HG02981 (cell line): ENCODE data around the gene AQP12A.
"Not testable (repeated sequence)": the region's sequence is repeated elsewhere in the genome, so short reads cannot be mapped to it uniquely, and the experiment has no call there.

Source experiments
- ATAC-seq: cut with Tn5 transposase; IDR thresholded peaks from one replicate; pipeline ENCODE4 v1.9.1; 2021; ENCODE audit warnings: mild to moderate bottlenecking, moderate library complexity; ENCODE audit not compliant: unreplicated experiment

Gene AQP12A

DNA sequence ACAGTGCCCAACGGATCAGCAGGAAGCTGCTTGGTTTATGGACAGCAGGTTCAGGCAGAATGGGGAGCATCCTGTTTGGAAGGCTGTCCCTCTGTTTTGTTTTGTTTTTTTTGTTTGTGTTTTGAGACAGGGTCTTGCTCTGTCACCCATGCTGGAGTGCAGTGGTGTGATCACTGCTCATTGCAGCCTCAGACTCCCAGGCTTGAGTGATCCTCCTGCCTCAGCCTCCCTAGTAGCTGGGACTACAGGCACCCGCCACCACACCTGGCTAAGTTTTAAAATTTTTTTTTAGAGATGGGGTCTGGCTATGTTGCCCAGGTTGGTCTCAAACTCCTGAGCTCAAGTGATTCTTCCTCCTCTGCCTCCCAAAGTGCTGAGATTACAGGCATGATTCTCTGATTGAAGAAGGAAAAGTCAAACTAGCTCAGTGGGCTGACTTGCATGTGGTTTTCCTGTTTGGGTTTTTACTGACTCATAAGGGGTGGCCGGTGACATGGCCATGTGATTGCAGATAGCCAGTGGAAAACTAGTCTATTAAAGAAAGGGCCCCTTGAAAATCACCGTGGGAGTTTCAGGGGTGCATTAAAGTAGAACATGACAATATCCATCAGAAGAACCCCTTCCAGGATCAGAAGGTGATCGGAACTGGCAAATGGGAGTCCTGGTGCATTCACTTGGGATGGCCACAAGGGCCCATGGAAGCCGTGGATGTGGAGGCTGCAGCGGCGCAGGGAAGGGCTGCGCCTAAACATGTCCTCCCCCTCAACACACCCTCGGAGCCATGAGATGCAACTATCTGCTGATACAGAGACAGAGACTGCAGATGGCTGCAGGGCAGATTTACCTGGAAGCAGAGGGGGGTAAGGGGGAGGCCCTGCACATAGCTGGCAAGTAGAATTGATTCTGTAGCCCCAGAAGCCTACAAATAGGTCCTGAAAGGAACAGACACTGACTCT is 35.5 kb upstream of the AQP12A start:
- peak; percentile 75 for ATAC-seq

DNA sequence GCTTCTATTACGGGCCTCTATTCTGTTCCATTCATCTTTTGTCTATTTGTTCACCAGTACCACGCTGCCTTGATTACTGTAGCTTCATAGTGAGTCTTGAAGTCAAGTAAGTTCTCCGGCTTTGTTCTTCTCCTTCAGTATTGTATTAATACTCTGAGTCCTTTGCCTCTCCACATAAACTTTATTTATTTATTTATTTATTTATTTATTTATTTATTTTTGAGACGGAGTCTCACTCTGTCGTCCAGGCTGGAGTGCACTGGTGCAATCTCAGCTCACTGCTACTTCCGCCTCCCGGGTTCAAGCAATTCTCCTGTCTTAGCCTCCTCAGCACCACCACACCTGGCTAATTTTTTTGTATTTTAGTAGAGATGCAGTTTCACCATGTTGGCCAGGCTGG is 31.8 kb upstream of the AQP12A start:
- ATAC-seq, result not testable (repeated sequence)

- no peak for ATAC-seq
Measured at GRCh38 chr2:240662681-240663080, 29.0 kb upstream of the AQP12A start.

DNA sequence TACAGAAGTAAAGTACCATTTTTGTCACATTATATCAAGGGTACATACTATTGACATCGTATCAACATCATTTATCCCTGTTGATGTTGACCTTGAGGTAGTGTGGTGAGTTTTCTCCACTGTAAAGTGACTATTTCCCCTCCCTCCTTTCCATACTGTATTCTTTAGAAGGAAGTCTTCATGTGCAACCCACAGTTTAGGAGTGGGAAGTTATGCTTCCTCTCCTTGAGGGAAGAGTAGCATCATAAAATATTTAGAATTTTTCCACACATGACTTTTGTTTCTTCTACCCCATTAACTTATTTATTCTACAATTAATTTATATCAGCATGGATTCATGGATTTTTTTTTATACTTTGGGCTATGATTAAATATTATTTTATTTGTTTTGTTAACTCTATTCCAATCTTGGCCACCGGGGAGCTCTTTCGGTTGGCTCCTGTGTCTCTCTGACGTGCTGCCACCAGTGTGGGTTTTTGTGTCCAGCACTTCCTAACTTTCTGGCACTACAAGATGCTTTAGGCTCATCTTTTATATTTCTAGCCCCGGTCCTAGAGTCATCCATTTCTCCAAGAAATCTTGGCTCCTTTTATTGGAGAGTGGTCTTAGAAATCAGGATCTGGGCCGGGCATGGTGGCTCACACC is 28.0 kb upstream of the AQP12A start:
- no peak for ATAC-seq

- no peak for ATAC-seq
Measured at GRCh38 chr2:240664622-240665021, 27.0 kb upstream of the AQP12A start.

GRCh38 chr2:240670402-240670801 is 21.3 kb upstream of the AQP12A start:
- no peak for ATAC-seq

GRCh38 chr2:240670950-240671349 is 20.7 kb upstream of the AQP12A start:
- ATAC-seq, result no peak

GRCh38 chr2:240672076-240672700 is 19.5 kb upstream of the AQP12A start:
- no peak for ATAC-seq

DNA sequence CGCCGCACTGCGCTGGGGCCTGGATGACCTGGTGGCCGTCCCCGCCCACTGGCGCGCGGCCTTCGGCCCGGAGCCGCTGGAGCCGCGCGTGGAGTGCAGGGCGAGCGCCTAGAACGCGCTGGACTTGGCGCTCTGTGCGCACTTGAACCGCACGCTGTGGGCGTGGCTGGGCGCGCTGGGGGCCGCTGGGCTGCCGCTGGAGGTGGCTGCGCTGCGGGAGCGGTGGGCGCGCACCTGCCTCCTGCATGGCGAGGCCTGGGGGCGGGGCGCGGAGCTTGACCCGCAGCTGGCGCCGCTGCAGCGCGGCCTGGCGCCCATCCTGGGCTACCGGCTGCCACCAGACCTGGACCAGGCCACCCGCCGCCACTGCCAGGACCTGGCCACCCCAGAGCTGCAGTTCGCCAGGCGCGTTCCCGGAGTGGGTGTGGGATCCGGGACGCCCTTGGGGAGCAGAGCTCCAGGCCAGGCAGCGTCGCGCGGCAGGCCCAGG is 18.9 kb upstream of the AQP12A start:
- no peak for ATAC-seq

DNA sequence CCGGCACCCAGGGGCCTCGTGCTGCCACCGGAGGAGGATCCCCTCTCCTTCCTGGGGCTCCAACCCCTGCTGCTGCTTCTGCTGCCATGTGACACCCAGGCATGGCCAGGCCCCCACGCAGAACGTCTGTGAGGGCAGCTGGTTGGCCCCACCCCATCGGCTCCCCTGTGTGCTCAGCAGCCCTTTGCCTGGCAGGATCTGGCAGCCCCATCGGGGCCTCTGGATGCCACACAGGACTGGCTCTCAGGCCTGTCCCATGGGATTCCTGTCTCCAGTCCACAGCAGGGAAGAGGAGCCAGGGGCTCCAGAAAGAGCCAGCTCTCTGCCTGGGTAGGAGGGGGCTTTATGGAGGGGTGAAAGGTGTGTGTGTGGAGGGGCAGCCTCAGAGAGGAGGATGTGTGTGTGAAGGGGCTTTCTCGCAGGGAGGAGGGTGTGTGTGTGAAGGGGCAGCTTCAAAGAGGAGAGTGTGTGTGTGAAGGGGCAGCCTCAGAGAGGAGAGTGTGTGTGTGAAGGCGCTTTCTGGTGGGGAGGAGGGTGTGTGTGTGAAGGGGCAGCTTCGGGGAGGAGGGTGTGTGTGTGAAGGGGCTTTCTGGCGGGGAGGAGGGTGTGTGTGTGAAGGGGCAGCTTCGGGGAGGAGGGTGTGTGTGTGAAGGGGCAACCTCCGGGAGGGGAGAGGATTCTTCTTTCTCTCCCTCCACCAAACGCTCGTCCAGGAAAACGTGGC is 17.0 kb upstream of the AQP12A start:
- not testable (repeated sequence) for ATAC-seq

DNA sequence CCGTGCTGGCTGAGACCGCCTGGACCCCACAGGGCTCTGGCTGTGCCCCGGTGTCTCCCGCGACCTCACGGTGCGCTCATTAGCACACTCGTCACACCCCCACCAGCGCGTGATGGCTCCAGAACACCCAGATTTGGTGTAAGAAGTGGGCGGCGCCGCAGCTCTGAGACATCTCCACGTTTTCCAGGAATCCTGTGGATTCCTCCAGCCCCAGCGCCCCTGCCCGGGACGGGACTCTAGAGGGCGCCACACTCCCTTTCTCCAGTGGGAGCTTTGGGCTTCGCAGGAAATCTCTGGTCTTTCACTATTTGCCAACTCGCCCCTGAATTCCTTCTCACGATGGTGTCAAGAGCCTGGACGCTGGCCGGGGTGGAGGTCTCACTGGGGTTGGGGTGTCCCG is 16.3 kb upstream of the AQP12A start:
- ATAC-seq, result not testable (repeated sequence)

DNA sequence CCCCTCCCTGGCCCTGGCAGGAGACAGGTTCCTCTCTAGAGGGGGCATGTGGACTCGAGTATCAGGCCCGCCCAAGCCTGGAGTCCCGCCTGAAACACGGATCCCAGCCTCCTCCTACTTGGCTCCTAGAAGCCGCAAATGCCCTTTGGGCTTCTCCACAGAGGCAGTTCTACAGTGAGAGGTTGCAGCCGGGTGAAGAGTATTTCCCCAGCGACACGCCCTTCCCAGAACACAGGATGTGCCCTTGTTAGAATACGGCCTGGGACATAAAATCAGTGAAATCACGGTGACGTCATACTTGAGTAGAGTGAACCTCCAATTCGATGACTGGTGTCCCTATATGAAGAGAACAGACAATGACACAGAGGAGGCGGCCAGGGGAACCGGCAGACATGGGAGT is 13.6 kb upstream of the AQP12A start:
- not testable (repeated sequence) for ATAC-seq

- ATAC-seq, result not testable (repeated sequence)
Measured at GRCh38 chr2:240678909-240679308, 12.8 kb upstream of the AQP12A start.

GRCh38 chr2:240680185-240680584 is 11.5 kb upstream of the AQP12A start:
- not testable (repeated sequence) for ATAC-seq

DNA sequence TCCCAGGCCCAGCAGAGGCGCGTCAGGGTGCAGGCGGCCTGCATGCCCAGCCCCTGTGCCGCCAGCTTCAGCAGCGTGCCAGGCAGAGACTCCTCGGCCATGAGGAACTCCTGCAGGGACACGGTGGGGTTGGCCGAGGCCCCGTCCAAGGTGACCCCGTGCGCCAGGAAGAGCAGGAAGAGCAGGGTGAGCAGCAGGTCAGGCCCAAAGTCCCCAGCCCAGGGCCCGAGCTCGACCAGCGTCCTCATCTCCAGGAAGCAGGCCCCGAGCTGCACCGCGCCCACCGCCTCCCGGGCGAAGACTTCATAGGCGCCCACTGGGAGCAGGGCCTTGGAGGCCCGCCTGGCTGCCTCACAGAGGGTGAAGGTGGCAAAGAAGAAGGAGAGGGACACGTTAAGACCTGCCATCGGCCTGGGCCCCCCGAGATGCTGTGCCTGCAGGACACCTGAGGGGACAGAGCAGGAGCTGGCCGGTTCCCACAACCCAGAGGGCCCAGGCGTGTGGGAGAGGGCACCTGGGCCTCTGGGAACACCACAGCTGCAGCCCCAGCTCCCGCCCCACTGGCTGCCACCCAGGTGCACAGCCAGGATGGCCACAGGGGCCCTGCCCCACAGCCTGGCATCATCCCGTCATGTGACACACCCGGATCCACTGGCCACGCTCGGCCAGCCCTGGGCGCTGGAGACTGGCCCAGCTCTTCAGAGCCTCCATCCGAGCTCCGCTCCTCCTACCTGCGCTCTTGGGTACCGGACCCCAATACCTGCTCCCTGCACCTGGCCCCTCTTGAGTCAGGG is 9.0 kb upstream of the AQP12A start, which contains the start of gene AQP12B:
TSS of gene AQP12B (minus strand) at position 455 of the 794 bp plus-strand sequence. CDS start at position 407, 48 bp downstream.
- ATAC-seq, result not testable (repeated sequence)

GRCh38 chr2:240683329-240683979 is 8.2 kb upstream of the AQP12A start:
- ATAC-seq, result not testable (repeated sequence)

GRCh38 chr2:240683980-240684728 is 7.5 kb upstream of the AQP12A start:
- ATAC-seq, result not testable (repeated sequence)

DNA sequence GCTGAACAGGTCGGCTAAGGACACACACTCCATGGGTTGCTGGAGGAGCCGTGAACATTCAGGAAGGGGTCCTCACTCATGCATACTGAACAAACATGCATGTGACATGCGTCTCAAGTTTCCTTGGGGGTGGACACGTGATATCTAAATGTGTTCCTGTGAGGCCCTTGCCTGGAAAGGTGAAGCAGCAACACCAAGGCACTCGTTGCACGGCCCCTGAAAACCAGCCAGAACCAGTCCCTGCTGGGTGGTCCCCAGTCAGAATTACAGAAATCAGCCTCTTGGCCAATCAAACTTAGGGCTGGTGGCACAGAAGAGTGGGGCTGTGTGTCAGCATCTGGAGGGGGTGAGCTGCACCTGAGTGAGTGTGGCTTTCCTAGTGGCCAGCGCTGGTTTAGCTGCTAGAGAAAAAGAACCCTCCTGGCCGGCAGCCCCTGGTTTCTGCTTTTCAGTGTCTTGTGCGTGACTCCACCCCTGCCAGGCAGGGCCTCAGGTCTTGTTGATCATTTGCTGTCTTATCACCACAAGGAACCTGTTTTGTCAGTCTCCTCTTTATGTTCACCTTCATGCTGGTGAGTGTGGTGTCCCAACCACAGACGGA is 5.8 kb upstream of the AQP12A start:
- ATAC-seq, result no peak
